Caco-2 (cell line): ENCODE data around the gene AEN. TPM values are rescaled to one million over a fixed set of nuclear protein-coding genes. Genes with fewer than 3 reads are reported as not detected.

Experiments used
- BruUV-seq: library from RNA; stranded (reverse); fragments of 400-500 nt; replicated peaks from 2 replicates; lab custom pipeline; 2021; lab: Mats Ljungman, UMichigan
- CTCF ChIA-PET: fragments of 300-600 bp; sonication (Branson Sonifier 250); formaldehyde crosslinking; loops from one replicate; lab custom pipeline; 2022; ENCODE audit warnings: antibody characterized with exemption; lab: Charles Lee
- POLR2A ChIA-PET: fragments of 300-600 bp; sonication (Branson Sonifier 250); formaldehyde crosslinking; loops from one replicate; lab custom pipeline; 2022; ENCODE audit warnings: antibody characterized with exemption; lab: Charles Lee
- DNase-seq, 2 experiments: peaks; one replicate each; pipeline versions ENCODE4 v3.0.0 to v3.0.0-alpha.2; 2020 to 2022
- H3K27me3 ChIP-seq: replicated peaks from 2 replicates; pipeline ENCODE4 v1.6.0; 2011; ENCODE audit warnings: low read length; ENCODE audit not compliant: control insufficient read depth, insufficient read depth
- H3K36me3 ChIP-seq: 2 replicates; pipeline ENCODE4 v1.5.1; 2011; ENCODE audit warnings: low read length; ENCODE audit not compliant: control insufficient read depth, insufficient read depth
- H3K4me1 ChIP-seq: fragments of 250-450 bp; sonication (Bioruptor Pico); 2 replicates; pipeline ENCODE4 v1.5.1; 2020; ENCODE audit warnings: mild to moderate bottlenecking
- H3K4me3 ChIP-seq: 2 replicates; pipeline ENCODE4 v1.5.1; 2011; ENCODE audit warnings: low read depth, mild to moderate bottlenecking, control low read depth, low read length
- H3K9me3 ChIP-seq: fragments of 250-450 bp; sonication (Bioruptor Pico); 2 replicates; pipeline ENCODE4 v1.5.1; 2020; ENCODE audit warnings: mild to moderate bottlenecking, moderate library complexity
- H3K27ac Mint-ChIP-seq: one replicate; pipeline ENCODE4 v1.8.0; 2022; ENCODE audit warnings: mixed read lengths; ENCODE audit not compliant: unreplicated experiment
- H3K27me3 Mint-ChIP-seq: one replicate; pipeline ENCODE4 v1.8.0; 2022; ENCODE audit warnings: mixed read lengths; ENCODE audit not compliant: insufficient read depth, unreplicated experiment
- H3K36me3 Mint-ChIP-seq: one replicate; pipeline ENCODE4 v1.8.0; 2022; ENCODE audit warnings: mild to moderate bottlenecking, mixed read lengths; ENCODE audit not compliant: insufficient read depth, unreplicated experiment
- H3K4me1 Mint-ChIP-seq: one replicate; pipeline ENCODE4 v1.8.0; 2022; ENCODE audit warnings: low read depth, mixed read lengths; ENCODE audit not compliant: unreplicated experiment
- H3K4me3 Mint-ChIP-seq: one replicate; pipeline ENCODE4 v1.8.0; 2022; ENCODE audit warnings: mild to moderate bottlenecking, moderate library complexity, mixed read lengths; ENCODE audit not compliant: unreplicated experiment
- H3K9me3 Mint-ChIP-seq: one replicate; pipeline ENCODE4 v1.8.0; 2022; ENCODE audit warnings: mixed read lengths; ENCODE audit not compliant: unreplicated experiment
- CTCF ChIP-seq, 2 experiments: fragments of 200-600 bp in 1 of 2; IDR thresholded peaks; 1 replicate in 1 of 2; 2 replicates in 1 of 2; pipeline versions ENCODE4 v1.5.1 to v1.8.0; 2011 to 2022; ENCODE audit warnings: antibody characterized with exemption in 1 of 2, control low read depth in 1 of 2, inconsistent platforms in 1 of 2, low read depth in 1 of 2, low read length in 1 of 2, mild to moderate bottlenecking in 1 of 2, moderate library complexity in 1 of 2; ENCODE audit not compliant: insufficient read depth in 1 of 2, severe bottlenecking in 1 of 2, unreplicated experiment in 1 of 2
- intact Hi-C: fragments of 100-400 bp; cut with micrococcal nuclease; formaldehyde crosslinking; loops from one replicate; pipeline ENCODE4 v1.10.0; 2022; ENCODE audit not compliant: unreplicated experiment
- total RNA-seq: library from RNA; stranded (reverse); gene quantifications from 2 replicates; pipeline ENCODE4 v1.2.3, GENCODE V29; 2022

The AEN gene
- total RNA-seq, 1 experiment from 2014 or later = 33.2 TPM

GRCh38 chr15:88617031-88617722 lies 4.0 kb upstream of the AEN start:
- TF ChIP-seq CTCF (IDR thresholded peaks at IDR 0.05; ENCODE audit: insufficient read depth in 1 of 2, low read depth in 1 of 2, low read length in 1 of 2, severe bottlenecking in 1 of 2, unreplicated experiment in 1 of 2) = no peak
- Mint-ChIP-seq H3K27ac (no peak overlapping the region), H3K36me3 (peaks cover 10% of the 10 kb centered on the region), H3K9me3 (no peaks in the 10 kb centered on the region), H3K4me3 (no peak overlapping the region), H3K4me1 (peaks cover 3% of the 10 kb centered on the region), H3K27me3 (no peaks in the 10 kb centered on the region)
- Histone ChIP-seq H3K27me3 (no peaks in the 10 kb centered on the region), H3K9me3 (no peaks in the 10 kb centered on the region), H3K4me1 (peaks cover 13% of the 10 kb centered on the region), H3K4me3 (no peak overlapping the region), H3K36me3 (no peaks in the 10 kb centered on the region)
- no TSS peak for BruUV-seq
- intact Hi-C loops = no loop called here
- ChIA-PET CTCF (no interaction called here), POLR2A (no interaction called here)
- no peak for DNase-seq

GRCh38 chr15:88617790-88618189 lies 3.4 kb upstream of the AEN start:
- H3K9me3 Mint-ChIP-seq = no peaks in the 10 kb centered on the region
- H3K9me3 ChIP-seq = no peaks in the 10 kb centered on the region
- H3K4me3 ChIP-seq = no peak overlapping the region
- ChIA-PET POLR2A (no interaction called here), CTCF (no interaction called here)
- no peaks in the 10 kb centered on the region for H3K27me3 Mint-ChIP-seq
- no peak overlapping the region for H3K27ac Mint-ChIP-seq
- no peak for DNase-seq
- H3K27me3 ChIP-seq = no peaks in the 10 kb centered on the region
- H3K36me3 ChIP-seq = no peaks in the 10 kb centered on the region
- H3K4me3 Mint-ChIP-seq = no peak overlapping the region
- intact Hi-C loops = no loop called here
- peaks cover 16% of the 10 kb centered on the region for H3K36me3 Mint-ChIP-seq
- H3K4me1 ChIP-seq = peaks cover 15% of the 10 kb centered on the region
- H3K4me1 Mint-ChIP-seq = peaks cover 9% of the 10 kb centered on the region
- no peak for TF ChIP-seq CTCF (IDR thresholded peaks at IDR 0.05; ENCODE audit: insufficient read depth in 1 of 2, low read depth in 1 of 2, low read length in 1 of 2, severe bottlenecking in 1 of 2, unreplicated experiment in 1 of 2)
- BruUV-seq = no TSS peak

- intact Hi-C loops = no loop called here
- no TSS peak for BruUV-seq
- Mint-ChIP-seq H3K4me1 (peaks cover 17% of the 10 kb centered on the region), H3K9me3 (no peaks in the 10 kb centered on the region), H3K27me3 (no peaks in the 10 kb centered on the region), H3K27ac (no peak overlapping the region), H3K36me3 (peaks cover 22% of the 10 kb centered on the region), H3K4me3 (no peak overlapping the region)
- POLR2A ChIA-PET = no interaction called here
- CTCF ChIA-PET = no interaction called here
- no peak overlapping the region for H3K4me3 ChIP-seq
- DNase-seq = no peak
- TF ChIP-seq CTCF (IDR thresholded peaks at IDR 0.05; ENCODE audit: insufficient read depth in 1 of 2, low read depth in 1 of 2, low read length in 1 of 2, severe bottlenecking in 1 of 2, unreplicated experiment in 1 of 2) = no peak
- H3K36me3 ChIP-seq = no peaks in the 10 kb centered on the region
- H3K27me3 ChIP-seq = no peaks in the 10 kb centered on the region
- no peaks in the 10 kb centered on the region for H3K9me3 ChIP-seq
- peaks cover 20% of the 10 kb centered on the region for H3K4me1 ChIP-seq
Measured at GRCh38 chr15:88618686-88619085, 2.5 kb upstream of the AEN start.
